Calu3 (cell line): ENCODE data around the gene SELENOP. TPM values are rescaled to one million over a fixed set of nuclear protein-coding genes. Genes with fewer than 3 reads are reported as not detected.

Experiments used
- BruUV-seq: library from RNA; stranded (reverse); fragments of 400-500 nt; replicated peaks from 2 replicates; lab custom pipeline; 2021; lab: Mats Ljungman, UMichigan
- CTCF ChIA-PET: fragments of 300-600 bp; sonication (Branson Sonifier 250); formaldehyde crosslinking; loops from one replicate; lab custom pipeline; 2022; ENCODE audit warnings: antibody characterized with exemption; lab: Charles Lee
- DNase-seq: peaks from one replicate; pipeline ENCODE4 v3.0.0; 2022
- H3K27ac Mint-ChIP-seq: one replicate; pipeline ENCODE4 v1.8.0; 2022; ENCODE audit warnings: mixed read lengths; ENCODE audit not compliant: unreplicated experiment
- H3K27me3 Mint-ChIP-seq: one replicate; pipeline ENCODE4 v1.8.0; 2022; ENCODE audit warnings: mixed read lengths; ENCODE audit not compliant: unreplicated experiment
- H3K36me3 Mint-ChIP-seq: one replicate; pipeline ENCODE4 v1.8.0; 2022; ENCODE audit warnings: mild to moderate bottlenecking, moderate library complexity, mixed read lengths; ENCODE audit not compliant: insufficient read depth, unreplicated experiment
- H3K4me1 Mint-ChIP-seq: one replicate; pipeline ENCODE4 v1.8.0; 2022; ENCODE audit warnings: mild to moderate bottlenecking, low read depth, mixed read lengths; ENCODE audit not compliant: unreplicated experiment
- H3K4me3 Mint-ChIP-seq: one replicate; pipeline ENCODE4 v1.8.0; 2022; ENCODE audit warnings: mild to moderate bottlenecking, low read depth, moderate library complexity, mixed read lengths; ENCODE audit not compliant: unreplicated experiment
- H3K9me3 Mint-ChIP-seq: one replicate; pipeline ENCODE4 v1.8.0; 2022; ENCODE audit warnings: low read depth, mixed read lengths; ENCODE audit not compliant: unreplicated experiment
- CTCF ChIP-seq: fragments of 200-600 bp; IDR thresholded peaks from one replicate; pipeline ENCODE4 v1.8.0; 2022; ENCODE audit warnings: antibody characterized with exemption; ENCODE audit not compliant: unreplicated experiment
- intact Hi-C: fragments of 100-400 bp; cut with micrococcal nuclease; formaldehyde crosslinking; loops from one replicate; pipeline ENCODE4 v1.10.0; 2022; ENCODE audit not compliant: unreplicated experiment
- total RNA-seq: library from RNA; stranded (reverse); gene quantifications from 2 replicates; pipeline ENCODE4 v1.2.3, GENCODE V29; 2022

The SELENOP gene
- total RNA-seq, 1 experiment from 2014 or later = 2.0 TPM

- CTCF ChIA-PET = interaction anchor here (0.6 to 1.1 kb wide), 2 partner anchors 15 to 754 kb away, joined by 3 to 5 read pairs; no protein-coding TSS in a partner anchor
These were observed 44.1 kb upstream of the SELENOP start for GRCh38 chr5:42855811-42856210.

GRCh38 chr5:42855386-42855785 is 43.7 kb upstream of the SELENOP start:
- no peak for TF ChIP-seq CTCF
- H3K9me3 Mint-ChIP-seq = no peaks in the 10 kb centered on the region
- intact Hi-C loops = no loop called here
- H3K27me3 Mint-ChIP-seq = no peaks in the 10 kb centered on the region
- CTCF ChIA-PET = interaction anchor here (0.6 to 1.1 kb wide), 3 partner anchors 14 to 755 kb away, joined by 3 to 5 read pairs (median 3); no protein-coding TSS in a partner anchor
- no peak overlapping the region for H3K27ac Mint-ChIP-seq
- peaks cover 62% of the 10 kb centered on the region for H3K4me1 Mint-ChIP-seq
- DNase-seq = no peak
- no TSS peak for BruUV-seq
- no peaks in the 10 kb centered on the region for H3K36me3 Mint-ChIP-seq
- no peak overlapping the region for H3K4me3 Mint-ChIP-seq

More at GRCh38 chr5:42855811-42856210, 44.1 kb upstream of the SELENOP start:
- intact Hi-C loops = no loop called here
- TF ChIP-seq CTCF = no peak
- no TSS peak for BruUV-seq
- DNase-seq = no peak
- no peaks in the 10 kb centered on the region for H3K36me3 Mint-ChIP-seq
- H3K9me3 Mint-ChIP-seq = no peaks in the 10 kb centered on the region
- H3K27me3 Mint-ChIP-seq = no peaks in the 10 kb centered on the region
- peaks cover 62% of the 10 kb centered on the region for H3K4me1 Mint-ChIP-seq
- H3K27ac Mint-ChIP-seq = no peak overlapping the region
- H3K4me3 Mint-ChIP-seq = no peak overlapping the region

- H3K4me1 Mint-ChIP-seq = peaks cover 62% of the 10 kb centered on the region
- CTCF ChIA-PET = interaction anchor here (0.9 kb wide), 1 partner anchor 35 kb away, joined by 3 read pairs; no protein-coding TSS in a partner anchor
- no peaks in the 10 kb centered on the region for H3K27me3 Mint-ChIP-seq
- DNase-seq = peak; percentile 13
- H3K4me3 Mint-ChIP-seq = no peak overlapping the region
- intact Hi-C loops = no loop called here
- H3K27ac Mint-ChIP-seq = no peak overlapping the region
- H3K9me3 Mint-ChIP-seq = no peaks in the 10 kb centered on the region
- BruUV-seq = no TSS peak
- no peaks in the 10 kb centered on the region for H3K36me3 Mint-ChIP-seq
- TF ChIP-seq CTCF = no peak
These were observed 43.1 kb upstream of the SELENOP start for GRCh38 chr5:42854795-42855194.

GRCh38 chr5:42852826-42853225 is 41.1 kb upstream of the SELENOP start:
- Mint-ChIP-seq H3K4me1 (peaks cover 50% of the 10 kb centered on the region), H3K4me3 (no peak overlapping the region), H3K27me3 (no peaks in the 10 kb centered on the region), H3K36me3 (no peaks in the 10 kb centered on the region), H3K27ac (peak overlapping the region; percentile 42), H3K9me3 (no peaks in the 10 kb centered on the region)
- CTCF ChIA-PET = interaction anchor here (0.5 to 0.7 kb wide), 2 partner anchors 52 to 267 kb away, joined by 3 to 4 read pairs; no protein-coding TSS in a partner anchor
- no peak for TF ChIP-seq CTCF
- DNase-seq = no peak
- no TSS peak for BruUV-seq
- intact Hi-C loops = no loop called here
